HG02943 (cell line): ENCODE results near the gene AFF2.

Experiments used
- ATAC-seq: cut with Tn5 transposase; IDR thresholded peaks from one replicate; pipeline ENCODE4 v1.9.1; 2021; ENCODE audit warnings: mild to moderate bottlenecking, low read depth, moderate library complexity; ENCODE audit not compliant: unreplicated experiment

AFF2 gene

GRCh38 chrX:148535639-148536038 is 35.2 kb downstream of the AFF2 start:
- ATAC-seq = no peak

DNA sequence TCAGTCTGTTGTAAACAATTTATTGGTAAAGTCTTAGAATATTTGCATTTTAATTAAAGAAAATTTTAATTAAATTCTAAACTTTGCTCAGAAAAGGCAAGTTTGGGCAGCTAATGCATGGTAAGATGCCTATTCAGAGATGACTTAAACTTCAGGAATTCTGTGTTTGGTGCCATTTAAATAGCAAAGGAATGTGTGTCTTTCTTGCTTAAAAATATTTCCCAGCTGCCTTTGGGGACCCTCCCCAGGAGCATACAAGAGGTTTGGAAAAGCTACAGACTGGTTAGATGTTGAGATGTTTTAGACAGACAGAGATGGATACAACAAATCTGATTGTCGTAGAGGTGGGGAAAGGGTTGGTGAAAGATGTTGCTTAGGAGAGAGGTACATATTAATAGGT is 36.5 kb downstream of the AFF2 start:
- ATAC-seq = no peak

DNA sequence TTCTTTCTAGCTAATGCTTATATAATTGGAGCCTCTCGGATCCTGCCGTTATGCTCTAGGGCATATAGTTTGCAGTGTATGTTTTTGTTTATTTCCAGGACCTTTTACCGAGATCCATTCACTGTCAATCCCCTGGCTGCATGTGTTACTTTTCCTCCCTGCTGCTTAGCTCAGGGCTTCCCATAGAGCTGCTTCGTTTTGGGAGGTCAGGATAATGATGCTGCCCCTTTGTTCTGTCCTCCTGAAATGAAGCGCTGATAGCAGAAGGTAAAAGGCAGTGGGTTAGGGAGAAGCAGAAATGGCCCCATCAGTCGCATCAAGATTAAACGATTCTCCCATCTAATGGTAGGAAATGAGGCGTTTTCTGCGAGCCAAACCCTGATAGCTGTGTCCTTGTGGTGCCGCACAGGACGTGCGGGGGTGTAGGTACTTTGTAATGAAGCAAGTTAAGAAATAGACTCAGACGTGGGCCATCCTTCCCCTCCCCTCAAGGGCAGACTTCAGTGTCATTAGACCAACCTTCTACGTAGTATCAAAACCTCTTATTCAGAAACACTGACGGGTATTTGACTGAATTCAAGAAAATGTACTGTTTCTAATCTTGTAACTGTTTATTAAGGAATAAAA is 37.3 kb downstream of the AFF2 start:
- ATAC-seq = no peak

DNA sequence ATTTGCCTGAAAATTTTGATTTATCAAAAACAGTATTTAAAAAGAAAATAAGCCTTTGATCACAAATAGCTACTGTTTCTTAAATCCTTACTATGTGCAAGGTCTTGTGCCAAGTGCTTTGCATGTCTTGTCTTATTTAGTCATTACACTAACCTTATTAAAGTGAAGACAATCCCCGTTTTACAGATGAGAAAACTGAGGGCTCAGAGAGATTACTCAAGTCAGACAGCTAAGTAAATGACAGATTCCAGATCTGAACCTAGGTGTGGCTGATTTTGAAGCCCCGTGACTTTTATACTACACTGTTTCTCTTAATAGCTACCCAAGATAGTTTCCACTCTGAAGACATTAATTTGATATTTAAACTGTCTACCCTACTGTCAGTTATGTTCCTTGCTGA is 38.2 kb downstream of the AFF2 start:
- no peak for ATAC-seq

- no peak for ATAC-seq
These were observed 39.7 kb downstream of the AFF2 start for GRCh38 chrX:148540114-148540513.

DNA sequence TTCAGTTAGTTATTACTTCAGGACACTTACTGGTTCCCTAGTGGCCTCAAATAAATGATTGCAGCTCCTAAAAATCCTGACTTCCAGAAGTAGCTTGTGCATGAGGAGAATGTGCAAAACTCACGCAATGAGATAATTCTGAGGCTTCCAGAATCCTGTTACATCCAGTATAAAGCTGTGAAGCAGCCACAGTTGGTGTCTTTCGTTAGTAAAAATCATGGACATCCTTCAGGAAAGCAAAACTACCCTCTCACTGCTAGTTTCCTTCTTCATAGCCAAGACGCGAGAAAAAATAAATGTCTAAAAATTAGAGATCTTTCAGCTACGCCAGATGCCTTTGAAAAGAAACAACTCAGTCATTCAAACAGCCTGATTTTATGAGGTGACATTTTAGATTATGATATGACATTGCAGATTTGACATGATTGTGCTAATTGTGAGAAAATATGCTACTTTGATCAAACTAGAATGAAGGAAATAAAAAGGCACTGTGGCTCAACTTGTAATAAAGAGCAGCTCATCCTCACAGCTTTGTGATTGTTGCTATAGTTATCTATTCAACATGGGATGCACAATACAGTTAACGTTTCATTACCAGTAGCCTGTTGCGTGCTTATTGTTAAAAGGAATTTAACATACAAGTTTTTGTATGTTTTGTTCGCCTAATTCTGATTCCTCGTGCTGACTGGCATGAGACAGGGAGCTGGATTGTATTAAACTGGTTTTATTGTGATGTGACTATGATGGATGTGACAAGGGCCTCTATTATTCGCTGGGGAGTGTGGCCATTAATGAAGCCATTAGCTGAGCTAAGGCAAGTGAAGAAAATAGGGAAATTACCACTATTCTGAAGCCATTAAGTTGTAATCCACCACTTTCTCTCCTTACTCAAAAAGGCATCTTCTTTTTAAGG is 40.5 kb downstream of the AFF2 start:
- peak; percentile 16 for ATAC-seq

DNA sequence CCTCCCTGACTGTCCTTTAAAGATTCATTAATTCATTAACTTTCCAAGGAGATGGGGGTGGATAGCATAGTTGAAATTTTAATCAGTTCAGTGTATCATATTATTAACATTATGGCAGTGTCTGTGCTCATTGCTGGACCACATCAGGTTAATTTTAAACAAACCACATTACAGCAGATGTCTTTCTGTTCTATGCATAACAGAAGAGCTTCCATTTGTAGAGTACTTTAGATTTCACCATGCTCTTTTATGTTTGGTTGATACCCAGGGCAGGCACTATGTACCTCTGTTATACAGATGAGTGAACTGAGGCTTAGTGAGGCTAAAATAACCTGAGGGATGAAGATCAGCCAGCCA is 41.1 kb downstream of the AFF2 start:
- peak; percentile 70 for ATAC-seq

DNA sequence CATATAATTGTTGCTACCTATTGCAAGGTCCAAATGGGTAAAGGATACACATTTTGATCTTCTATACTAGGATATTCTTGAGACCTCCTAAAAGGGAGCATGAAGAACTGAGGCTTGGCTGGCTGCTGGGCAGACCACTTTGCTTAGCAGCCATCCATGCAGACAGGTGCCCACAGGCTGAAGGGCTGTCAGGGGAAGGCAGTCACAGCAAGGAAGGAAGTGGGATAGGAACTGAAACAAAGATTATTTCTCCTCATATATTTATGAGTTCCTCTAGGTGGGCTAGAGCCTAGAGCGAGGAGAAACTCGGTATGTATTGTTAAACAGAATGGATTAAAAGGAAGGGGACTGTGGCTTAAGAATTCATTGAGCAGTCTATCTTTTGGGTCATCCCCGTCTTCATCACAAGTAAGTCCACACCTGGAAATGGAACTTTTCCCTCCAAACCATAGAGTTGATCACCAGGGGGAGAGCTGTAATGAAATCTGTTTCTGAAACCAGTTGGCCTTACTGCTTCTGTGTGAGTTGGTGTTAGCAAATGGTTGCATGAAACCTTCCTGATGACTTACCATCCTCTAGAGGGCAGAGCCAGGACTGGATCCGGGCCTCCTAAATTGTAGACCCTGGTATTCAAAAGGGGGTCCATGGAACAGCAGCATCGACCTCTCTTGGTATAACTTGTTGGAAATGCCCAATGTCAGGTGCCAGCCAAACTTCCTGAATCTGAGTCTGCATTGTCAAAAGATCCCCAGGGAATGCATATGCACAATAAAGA is 42.3 kb downstream of the AFF2 start:
- no peak for ATAC-seq

DNA sequence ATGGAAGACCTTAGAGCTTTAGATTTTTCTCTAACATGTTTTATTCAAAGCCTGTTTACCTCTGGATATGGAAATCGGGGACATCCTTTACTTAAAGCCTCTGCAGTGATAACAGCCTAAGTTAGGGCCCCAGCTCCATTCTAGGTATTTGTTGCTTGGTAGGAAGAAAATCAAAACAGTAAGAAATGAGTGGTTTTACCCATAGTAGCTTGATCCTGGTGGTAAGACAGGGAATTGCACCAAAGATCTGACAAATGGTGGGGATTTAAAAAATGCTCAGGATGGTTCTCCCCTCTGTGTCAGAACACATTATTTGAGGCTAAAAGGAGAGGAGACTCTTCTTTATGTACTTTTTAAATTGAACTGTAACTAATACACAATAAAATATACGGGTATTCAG is 52.4 kb downstream of the AFF2 start:
- ATAC-seq = no peak

DNA sequence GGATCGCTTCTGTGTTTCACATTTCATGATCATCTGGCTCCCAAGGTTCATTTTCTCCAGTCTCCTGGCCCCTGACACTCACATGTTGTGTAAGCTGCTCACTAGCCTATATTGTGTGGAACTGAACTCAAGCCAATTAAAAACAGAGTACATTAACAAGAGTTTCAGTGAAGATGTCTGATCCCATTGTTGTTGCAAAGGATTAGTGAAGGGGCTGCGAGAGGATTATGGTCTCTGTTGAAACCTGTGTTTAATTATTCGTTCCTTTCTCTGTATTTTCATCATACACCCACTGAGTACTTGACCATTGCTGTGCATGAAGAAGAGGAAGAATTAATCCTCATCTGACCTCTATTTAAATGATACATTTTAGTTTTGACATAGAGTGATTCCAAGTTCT is 54.7 kb downstream of the AFF2 start:
- ATAC-seq = no peak

DNA sequence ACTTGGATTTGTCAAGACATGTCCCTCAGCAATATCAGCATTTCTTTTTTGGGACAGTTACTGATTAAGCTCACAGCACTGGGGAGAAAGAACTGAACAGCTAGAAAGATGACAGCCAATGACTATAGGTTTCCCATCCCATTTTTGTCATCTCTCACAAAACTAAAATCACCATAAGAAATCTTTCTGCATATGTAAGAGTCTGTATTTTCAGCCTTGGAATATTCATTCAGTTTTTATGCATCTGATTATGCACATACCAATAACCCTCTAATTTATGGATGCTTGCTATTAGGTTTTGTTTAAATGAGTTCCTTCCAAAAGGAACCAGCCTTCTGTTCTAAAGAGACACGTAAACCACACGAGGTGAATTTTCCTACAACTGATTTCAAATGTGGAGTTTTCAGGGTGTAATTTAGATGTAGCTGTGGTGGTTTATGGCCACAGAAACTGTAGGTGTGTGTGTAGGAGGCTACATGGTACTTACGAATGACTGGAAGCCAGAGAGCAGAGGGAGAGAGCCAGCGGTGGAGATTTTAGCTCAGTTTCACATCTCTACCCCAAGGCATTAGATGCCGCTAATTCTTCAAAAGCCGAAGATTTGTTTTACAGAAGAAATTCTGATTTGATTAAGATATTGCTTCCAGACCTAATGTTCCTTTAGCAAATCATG is 55.3 kb downstream of the AFF2 start:
- ATAC-seq = no peak

GRCh38 chrX:148556498-148556897 is 56.1 kb downstream of the AFF2 start:
- ATAC-seq = no peak

- ATAC-seq = no peak
These were observed 62.4 kb downstream of the AFF2 start for GRCh38 chrX:148562846-148563245.

DNA sequence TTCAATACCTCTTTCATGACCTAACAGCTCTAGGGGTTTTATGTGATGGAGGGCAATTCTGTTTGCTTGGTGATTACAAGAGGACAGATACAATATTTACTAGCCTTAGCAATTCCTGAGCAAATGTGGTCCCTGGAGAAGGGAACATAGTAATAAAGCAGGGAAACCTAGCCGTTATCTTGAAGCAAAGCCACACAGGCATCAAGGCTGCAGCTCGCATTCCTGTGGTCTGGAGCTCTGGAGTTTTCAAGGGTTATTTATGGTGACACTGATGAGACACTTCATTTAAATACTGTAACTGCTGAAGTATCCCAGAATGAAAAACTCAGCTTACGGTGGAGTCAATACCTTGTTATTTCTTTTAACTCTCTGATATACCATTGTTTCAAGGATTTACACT is 66.8 kb downstream of the AFF2 start:
- ATAC-seq = no peak

GRCh38 chrX:148567779-148568178 is 67.4 kb downstream of the AFF2 start:
- ATAC-seq = no peak

DNA sequence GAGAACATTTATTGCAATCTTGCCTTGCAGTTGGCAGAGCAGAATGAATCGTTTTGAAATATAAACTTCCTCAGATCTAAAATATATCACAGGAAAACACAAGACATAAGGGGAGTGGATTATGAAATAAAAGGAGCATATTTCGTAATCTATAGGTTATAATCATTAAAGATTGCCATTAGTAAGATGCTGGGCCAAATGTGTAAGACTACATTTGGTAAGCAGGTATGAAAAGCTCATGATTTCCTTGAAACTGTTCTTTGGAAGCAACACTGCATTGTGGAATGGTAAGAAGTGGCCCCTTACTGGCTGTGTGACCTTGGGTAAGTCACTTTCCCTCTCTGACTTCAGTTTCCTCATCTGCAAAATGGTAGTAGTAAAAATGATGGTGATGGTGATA is 68.3 kb downstream of the AFF2 start:
- no peak for ATAC-seq

GRCh38 chrX:148572337-148572736 is 71.9 kb downstream of the AFF2 start:
- no peak for ATAC-seq

GRCh38 chrX:148573119-148573518 is 72.7 kb downstream of the AFF2 start:
- ATAC-seq = no peak

- no peak for ATAC-seq
These were observed 74.0 kb downstream of the AFF2 start for GRCh38 chrX:148574237-148574973.

DNA sequence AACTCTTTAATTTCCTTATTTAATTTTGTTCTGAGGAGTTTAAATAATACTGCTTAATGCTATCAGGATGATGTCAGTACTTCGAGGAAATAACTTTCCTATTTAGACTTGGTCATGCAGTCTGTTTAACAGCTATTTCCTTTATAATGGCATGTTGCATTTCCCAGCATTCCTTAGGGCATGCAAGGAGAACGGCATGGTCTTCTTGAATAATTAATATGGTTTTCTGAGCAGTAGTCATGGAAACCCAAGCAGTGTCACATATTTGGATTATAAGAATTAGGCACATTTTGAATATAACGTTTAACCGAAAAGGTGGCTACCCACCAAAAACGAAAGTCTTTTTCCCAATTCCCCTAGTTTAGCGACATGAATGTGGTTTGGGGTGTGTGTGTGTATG is 76.0 kb downstream of the AFF2 start:
- ATAC-seq = no peak
